Stimulated activated CD8-positive, alpha-beta memory T cell treated with anti-CD3 and anti-CD28 coated beads, Interleukin-2, amount 100 ng/mL, for 48 hours (primary cell): ENCODE data around the gene SYTL2.
"Not testable (repeated sequence)": the region's sequence is repeated elsewhere in the genome, so short reads cannot be mapped to it uniquely, and the experiment has no call there.

ENCODE experiments used
- DNase-seq, 2 donors: peaks; one replicate each; pipeline ENCODE4 v3.0.0-alpha.2; 2020; ENCODE audit warnings: low read depth in 2 of 2

SYTL2 gene, protein sequence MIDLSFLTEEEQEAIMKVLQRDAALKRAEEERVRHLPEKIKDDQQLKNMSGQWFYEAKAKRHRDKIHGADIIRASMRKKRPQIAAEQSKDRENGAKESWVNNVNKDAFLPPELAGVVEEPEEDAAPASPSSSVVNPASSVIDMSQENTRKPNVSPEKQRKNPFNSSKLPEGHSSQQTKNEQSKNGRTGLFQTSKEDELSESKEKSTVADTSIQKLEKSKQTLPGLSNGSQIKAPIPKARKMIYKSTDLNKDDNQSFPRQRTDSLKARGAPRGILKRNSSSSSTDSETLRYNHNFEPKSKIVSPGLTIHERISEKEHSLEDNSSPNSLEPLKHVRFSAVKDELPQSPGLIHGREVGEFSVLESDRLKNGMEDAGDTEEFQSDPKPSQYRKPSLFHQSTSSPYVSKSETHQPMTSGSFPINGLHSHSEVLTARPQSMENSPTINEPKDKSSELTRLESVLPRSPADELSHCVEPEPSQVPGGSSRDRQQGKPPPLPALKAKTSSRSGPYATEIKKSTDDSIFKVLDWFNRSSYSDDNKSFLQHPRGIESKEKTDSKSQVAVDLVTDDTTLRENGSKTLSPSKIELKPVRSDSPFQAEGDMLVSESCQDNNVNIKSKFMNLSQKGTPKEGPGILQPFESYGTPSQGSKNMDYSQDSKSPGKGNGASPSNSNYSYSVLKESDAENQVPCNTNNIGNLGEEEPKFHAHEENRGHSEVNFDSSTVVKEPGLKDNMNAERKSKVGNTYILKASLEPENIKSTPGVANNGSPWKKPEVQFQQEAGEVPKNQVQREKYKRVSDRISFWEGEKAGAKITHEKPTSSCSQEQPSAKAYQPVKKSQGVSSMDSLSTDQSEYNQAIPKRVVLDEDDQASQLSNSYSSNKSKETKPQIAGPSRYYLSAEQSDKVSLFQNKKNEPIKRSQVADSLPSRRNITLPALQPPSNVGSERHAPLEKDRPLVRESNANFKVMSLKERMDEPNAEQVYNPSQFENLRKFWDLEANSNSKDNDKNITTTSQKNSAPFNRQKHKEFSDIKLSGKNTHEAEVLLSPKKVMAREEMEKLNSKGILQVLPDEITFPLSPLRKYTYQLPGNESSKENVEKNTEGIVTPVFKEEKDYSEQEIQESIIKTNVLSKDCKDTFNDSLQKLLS (N-terminal part only)

DNA sequence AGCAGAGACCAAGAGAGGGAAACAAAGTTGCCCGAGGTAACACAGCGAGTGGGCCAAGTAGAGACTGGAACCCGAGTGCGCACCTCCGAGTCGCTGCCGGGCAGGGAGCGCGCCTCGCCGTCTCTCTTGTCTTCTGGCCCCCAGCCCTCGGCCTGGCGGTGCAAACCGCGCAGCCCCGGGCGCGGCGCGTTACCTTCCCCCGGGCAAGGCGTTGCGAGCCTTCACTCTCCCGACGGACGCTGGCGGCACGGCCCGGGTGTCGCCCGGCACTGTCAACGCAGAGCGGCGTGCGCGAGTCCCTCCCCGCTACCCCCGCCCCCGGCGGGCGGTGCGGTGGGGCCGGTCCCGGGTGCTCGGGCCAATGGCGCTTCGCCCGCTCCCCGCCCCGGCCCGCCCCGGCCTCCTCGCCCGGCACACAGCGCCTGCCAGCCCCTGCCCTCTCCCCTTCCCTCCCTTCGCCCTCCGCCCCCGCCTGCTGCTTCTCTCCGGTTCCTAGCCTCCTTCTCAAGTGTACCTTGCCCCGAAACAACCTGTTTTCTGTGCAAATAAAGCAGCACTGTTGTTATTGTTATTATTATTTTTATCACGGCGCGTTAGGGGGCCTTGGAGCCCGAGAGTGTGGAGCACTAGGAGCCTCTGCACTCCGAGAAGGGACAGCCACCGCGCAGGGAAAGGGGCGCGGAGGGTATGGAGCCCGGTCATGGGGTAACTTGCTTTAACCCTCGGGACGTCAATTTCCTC is at the start of gene SYTL2:
Gene SYTL2 (minus strand): TSS at position 271 of the 741 bp plus-strand sequence. CDS start 53,416 bp downstream, outside the sequence.
- peak; percentile 65 to 74 for DNase-seq

DNA sequence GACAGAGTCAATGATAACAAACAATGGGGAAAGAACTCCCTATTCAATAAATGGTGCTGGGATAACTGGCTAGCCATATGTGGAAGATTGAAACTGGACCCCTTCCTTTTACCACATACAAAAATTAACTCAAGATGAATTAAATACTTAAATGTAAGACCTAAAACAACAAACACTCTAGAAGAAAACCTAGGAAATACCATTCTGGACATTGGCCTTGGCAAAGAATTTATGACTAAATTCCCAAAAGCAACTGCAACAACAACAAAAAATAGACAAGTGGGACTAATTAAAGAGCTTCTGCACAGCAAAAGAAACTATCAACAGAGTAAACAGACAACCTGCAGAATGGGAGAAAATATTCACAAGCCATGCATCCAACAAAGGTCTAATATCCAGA is 48.6 kb upstream of the SYTL2 start:
- not testable (repeated sequence) for DNase-seq

DNA sequence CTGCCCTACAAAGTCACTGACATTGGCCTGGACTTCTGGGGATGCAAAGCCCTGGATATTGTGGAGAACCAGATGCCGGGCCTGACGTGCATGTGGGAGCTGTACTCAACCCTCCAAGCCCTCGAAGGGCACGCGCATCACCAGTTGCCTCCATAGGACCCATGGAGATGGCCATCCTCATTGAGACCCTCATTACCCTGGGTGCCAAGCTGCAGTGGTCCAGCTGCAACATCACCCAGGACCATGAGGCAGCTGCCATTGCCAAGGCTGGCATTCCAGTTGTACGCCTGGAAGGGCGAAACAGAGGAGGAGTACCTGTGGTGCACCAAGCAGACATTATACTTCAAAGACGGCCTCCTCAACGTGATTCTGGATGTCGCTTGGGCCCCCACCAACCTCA is 46.2 kb upstream of the SYTL2 start:
- no peak for DNase-seq

DNA sequence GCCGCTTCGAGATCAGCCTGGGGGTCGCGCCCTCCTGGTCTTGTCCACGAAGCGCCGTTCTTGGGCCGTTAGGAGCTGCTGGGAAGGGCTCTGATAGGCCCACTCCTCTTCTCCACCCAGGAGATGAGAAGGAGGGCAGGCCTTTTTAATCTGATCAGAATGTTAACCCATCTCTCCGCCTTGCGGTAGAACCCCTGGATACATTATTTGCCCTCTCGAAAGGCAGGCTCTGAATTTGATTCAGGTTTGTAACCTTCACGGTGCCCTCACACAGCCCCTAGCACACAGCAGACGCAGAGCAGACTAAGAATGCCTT is 44.4 kb upstream of the SYTL2 start, which contains the start of gene CCDC83:
Gene CCDC83 (plus strand): TSS at position 43 of the 316 bp plus-strand sequence. CDS start 9,741 bp downstream, outside the sequence.
- no peak for DNase-seq

DNA sequence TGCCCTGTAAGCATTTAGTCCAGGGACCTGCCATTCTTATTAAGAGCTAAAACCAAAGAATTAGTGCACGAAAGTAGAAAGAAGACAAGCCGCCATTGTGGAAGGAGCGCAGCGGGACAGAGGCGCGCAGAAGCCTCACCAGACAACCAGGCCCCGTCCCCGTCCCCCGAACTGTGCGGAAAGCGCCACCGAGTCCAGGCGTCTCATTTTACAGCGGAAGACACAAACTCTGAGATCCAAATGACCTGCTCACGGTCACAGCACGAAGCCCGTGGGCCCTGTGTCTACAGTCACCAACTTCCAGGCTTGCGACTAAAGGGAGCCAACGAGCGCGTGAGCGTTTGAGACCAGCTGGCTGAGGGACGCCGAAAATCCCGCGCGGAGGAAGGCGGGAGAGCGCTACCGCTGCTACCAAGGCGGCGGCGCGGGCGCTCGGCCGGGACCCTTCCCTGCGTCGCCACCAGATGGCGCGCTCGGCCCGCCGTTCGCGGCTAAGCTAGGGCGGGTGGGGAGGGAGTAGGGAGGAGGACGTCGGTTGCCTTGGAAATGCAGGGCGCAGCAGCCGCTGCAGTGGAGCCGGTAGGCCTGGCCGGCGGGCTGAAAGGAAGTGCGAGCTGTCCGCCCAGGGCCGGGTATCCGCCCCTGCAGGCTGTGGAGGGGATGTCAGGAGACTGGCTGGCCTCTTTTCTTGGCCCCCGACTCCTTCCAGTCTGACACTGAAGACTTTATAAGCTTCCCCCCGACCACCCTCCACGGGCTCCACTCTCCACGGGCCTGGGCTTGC is 43.8 kb upstream of the SYTL2 start:
- peak; percentile 87 to 88 for DNase-seq

DNA sequence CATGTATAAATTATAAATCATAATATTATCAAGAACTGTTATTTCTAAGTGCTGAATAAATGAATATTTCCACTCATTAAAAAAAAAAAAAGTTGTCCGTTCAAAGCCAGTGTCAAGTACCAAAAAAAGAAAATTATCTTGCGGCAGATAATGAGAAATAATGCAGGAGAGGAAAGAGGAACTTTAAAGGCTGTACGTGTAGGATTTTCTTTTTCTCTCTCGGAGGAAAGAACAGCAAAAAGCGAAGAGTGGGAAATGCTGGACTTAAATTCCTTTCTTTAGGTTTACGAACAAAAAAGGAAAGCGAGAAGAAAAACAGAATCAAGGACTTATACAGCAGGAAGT is 43.2 kb upstream of the SYTL2 start:
- DNase-seq = no peak

DNA sequence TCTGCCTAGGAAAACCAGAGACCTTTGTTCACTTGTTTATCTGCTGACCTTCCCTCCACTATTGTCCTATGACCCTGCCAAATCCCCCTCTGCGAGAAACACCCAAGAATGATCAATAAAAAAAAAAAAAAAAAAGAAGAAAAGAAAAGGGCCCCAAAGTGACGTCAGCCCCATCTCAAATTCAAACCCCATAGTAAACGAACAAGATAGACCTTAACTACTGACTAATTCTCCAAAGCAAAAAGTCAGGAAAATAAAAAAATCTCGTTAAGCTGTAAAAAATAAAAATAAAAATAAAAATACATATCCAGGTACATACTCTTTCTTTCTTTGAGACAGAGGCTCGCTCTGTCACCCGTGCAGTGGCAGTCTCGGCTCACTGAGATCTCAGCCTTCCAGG is 42.6 kb upstream of the SYTL2 start:
- DNase-seq = not testable (repeated sequence)

DNA sequence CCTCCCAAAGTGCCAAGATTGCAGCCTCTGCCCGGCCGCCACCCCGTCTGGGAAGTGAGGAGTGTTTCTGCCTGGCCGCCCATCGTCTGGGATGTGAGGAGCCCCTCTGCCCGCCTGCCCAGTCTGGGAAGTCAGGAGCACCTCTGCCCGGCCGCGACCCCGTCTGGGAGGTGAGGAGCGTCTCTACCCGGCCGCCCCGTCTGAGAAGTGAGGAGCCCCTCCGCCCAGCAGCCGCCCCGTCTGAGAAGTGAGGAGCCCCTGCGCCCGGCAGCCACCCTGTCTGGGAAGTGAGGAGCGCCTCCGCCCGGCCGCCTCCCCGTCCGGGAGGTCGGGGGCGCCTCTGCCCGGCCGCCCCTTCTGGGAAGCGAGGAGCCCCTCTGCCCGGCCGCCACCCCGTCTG is 41.8 kb upstream of the SYTL2 start:
- DNase-seq = not testable (repeated sequence)

DNA sequence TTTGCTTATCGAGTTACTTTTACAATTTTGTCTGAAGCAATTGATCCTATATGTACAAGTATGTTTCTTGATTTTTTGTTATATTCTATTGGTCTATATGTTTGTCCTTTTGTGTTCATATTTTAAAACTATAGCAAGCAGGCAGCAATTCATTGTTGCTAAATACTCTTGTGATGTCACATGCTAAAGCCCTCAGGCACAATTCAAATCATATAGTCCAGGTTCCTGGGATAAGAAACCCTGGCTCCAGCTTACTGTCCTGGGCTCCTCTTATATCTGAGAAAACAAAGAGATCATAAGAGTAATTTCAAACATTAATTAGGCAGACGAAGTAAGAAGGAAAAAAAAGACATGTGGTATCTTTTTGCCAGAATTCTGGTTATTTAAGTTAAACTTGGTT is 37.6 kb upstream of the SYTL2 start:
- DNase-seq = no peak

DNA sequence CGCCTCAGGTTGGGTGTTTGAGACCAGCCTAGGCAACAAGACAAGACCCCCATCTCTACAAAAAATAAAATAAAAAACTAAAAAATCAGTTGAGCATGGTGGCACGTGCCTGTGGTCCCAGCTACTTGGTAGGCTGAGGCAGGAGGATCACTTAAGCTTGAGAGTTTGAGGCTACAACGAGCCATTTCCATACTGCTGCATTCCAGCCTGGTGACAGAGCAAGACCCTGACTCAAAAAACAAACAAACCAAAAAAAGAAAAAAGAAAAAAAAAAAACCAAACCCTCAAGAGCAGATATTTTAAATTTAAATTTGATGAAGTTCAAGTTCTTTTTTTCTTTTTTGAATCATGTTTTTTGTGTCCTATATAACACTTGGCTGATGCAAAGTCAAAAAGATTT is 37.1 kb upstream of the SYTL2 start:
- no peak for DNase-seq

DNA sequence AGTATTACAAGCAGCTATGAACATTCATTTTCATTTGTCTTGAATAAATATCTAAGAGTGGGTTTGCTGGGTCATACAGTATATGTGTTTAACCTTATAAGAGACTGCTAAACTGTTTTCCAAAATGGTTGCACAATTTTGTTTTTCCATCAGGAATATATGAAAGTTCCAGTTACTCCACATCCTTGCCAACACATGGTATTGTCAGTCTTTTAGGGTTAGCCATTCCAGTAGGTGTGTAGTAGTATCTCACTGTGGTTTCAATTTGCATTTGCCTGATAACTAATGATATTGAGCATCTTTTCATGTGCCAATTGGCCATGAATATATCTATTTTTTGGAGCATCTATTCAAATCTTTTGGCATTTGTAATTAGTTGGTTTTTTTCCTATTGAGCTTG is 36.5 kb upstream of the SYTL2 start:
- DNase-seq = no peak

DNA sequence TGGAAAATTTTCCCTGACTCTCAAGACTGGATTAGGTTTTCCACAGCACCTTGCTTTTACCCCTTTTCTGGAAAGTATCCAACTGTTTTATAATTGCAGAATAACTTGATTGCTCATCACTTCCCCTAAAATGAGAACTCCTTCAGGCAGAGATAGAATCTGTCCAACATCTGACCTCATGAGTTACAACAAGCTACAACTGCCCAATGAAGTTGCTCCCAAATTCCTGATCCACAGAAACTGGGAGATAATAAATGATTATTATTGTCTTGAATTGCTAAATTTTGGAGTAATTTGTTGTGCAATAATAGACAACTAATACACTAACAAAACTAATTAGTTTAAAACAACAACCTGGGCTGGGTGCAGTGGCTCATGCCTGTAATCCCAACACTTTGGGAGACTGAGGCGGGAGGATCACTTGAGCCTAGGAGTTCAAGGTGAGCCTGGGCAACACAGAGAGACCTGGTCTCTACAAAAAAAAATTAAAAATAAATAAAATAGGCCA is 34.2 kb upstream of the SYTL2 start:
- DNase-seq = no peak

DNA sequence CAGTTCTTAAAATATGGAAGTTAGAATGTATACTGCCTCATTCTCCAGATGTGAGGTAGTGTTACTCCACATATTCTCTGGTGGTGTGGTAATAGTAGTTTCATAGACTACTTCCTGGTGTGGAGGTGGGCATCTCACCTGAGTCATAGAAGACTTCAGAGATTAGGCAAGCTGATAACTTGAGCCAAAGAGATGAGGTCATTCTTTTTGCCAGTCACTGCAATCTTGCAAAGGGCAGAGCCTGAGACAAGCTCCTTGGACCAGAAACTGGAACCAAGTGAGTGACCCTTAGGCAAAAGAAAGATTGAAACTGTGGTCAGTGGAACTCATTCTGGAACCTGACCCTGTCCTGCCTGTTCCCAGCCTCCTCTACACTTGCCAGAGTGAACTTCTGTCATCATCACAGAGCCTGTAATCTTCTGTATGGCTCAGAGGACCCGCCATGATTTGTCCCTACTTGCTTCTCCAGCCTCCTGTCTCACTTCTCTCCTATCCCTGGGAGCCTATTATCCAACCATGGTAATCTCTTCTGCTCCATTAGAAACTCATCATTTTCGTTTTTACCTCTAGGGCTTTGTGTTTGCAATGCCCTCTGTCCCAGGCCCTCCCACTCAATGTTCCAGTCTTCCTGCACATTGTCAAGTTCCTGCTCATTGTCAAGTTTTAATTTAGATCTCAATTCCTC is 33.6 kb upstream of the SYTL2 start:
- no peak for DNase-seq

DNA sequence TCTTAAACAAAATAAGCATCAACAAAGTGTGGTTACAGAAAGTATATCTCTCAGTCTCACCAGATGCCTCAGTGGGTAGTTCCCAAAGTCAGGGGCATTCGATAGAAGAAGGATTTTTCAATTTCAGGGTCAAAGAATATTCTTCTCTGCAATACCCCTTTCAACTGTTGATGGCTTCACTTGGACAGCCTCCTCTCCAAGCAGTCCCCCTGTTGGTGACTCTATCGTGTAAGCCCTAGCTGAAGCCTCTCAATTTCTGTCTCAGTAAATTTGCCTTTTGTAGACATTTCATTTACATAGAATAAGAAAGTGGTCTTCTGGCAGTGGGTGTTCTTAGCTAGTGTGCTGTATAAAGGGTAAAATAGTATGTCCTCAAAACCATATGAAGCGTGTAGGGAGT is 33.0 kb upstream of the SYTL2 start:
- DNase-seq = no peak

DNA sequence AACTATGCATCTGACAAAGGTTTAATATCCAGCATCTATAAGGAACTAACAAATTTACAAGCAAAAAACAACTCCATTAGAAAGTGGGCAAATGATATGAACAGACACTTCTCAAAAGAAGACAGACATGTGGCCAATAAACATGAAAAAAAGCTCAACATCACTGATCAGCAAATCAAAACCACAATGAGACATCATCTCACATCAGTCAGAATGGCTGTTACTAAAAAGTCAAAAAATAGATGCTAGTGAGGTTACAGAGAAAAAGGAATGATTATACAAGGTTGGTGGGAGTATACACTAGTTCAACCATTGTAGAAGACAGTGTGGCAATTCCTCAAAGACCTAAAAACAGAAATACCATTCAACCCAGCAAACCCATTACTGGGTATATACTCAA is 30.0 kb upstream of the SYTL2 start:
- DNase-seq = not testable (repeated sequence)

DNA sequence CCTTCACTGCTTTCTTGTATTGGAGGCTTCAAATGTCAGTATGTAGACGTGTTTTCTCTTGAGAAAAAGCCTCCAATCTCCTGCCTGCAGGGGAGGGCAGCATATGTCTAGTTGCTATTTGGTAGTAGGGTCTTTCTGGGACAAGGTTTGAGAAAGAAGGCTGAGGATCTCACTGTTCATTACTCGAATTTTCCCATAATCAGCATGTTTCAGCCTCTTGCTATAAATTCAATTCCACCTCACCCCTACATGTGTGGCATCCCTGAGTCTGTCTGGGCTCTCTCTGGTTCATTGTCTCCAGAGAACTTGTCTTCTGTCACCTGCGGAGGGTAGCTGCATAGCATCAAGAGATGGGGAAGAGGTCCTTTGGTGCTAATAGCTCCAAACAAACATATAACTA is 24.8 kb upstream of the SYTL2 start:
- DNase-seq = no peak

DNA sequence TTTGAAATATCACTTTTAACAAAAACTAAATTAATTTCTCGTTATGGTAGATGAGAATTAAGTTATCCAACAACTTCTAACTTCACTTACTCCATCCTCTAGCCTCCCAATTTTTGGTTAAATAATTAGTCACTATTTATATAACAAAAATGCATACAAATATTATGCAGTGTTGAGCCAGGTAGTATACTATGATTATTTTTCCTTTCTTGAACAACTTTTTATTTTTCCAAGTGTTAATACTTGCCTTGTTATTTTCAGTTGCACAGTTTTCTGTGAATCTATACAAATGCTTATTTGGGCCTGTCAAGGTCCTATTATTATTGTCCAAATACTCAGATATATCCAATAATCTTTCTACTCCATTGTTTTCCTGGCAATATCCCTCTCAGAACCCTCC is 24.3 kb upstream of the SYTL2 start:
- DNase-seq = no peak

DNA sequence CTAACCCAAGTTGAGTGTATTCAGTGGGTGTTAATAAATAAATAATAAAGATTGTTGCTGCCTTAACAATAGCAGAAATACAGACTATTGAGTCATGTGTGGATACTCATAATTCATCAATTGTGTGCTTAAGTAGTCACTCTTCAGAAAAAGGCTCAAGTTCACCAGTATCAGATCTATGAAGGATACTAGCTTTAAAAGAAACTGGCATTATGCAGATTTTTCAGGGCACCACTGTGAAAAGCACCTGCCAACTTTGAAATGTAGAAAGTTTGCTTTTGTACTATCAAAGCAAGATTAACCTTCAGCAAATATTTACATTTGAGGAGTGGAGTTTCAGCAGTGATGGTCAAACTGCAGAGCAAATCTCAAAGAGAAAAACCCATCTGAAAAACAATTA is 20.1 kb upstream of the SYTL2 start:
- no peak for DNase-seq

DNA sequence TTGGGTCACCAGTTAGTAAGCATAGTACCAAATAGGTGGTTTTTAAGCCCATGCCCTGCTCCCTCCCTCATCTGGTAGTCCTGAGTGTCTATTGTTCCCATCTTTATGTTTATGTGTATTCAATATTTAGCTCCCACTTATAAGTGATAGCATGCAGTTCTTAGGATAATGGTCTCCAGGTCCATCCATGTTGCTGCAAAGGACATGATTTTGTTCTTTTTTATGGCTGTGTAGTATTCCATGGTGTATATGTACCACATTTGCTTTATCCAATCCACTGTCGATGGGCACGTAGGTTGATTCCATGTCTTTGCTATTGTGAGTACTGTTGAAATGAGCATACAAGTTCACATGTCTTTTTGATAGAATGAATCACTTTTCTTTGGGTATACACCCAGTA is 18.2 kb upstream of the SYTL2 start:
- DNase-seq = no peak

DNA sequence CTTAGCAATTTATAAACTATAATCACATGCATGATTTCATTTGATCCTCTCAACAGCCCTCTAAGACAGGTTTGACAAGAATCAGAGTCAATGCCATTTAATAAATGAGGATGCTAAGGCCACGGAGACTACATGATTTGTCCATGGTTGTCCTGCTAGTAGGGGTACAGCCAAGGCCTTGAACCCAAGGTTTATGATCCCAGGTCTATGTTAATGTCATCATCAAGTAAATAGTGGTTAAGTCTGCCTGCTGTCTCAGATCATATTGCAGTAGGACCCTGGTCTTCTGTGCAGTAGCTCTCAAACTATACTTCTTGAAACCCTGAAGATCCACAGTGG is 17.7 kb upstream of the SYTL2 start:
- no peak for DNase-seq
